A673 (cell line): Measurements from ENCODE around the gene SSBP2.

Experiments
- CTCF ChIP-seq: fragments of 300-800, 200-600 bp; sonication (generic); conservative IDR thresholded peaks from 2 replicates; pipeline ENCODE4 v1.5.1; 2017; ENCODE audit warnings: low read depth, mild to moderate bottlenecking, antibody characterized with exemption, low read length, moderate library complexity, mixed read lengths
- EZH2 ChIP-seq: fragments of 200-600 bp; sonication (generic); IDR thresholded peaks from 2 replicates; pipeline ENCODE4 v1.6.1; 2017; ENCODE audit warnings: borderline replicate concordance, low read depth, mild to moderate bottlenecking, mixed read lengths, antibody characterized with exemption, low read length; ENCODE audit not compliant: poor library complexity, severe bottlenecking

- TF ChIP-seq CTCF, result no peak
- TF ChIP-seq EZH2, result no peak
Observed at GRCh38 chr5:81779125-81779915, 28.4 kb upstream of the SSBP2 start.
